Mesendoderm (in vitro differentiated cells): ENCODE measurements around the gene STAB2.

Experiments
- DNase-seq: peaks from one replicate; pipeline ENCODE4 v3.0.0; 2013
- H2AK5ac ChIP-seq: 2 replicates; pipeline ENCODE4 v1.6.1; 2013; ENCODE audit warnings: low read length, inconsistent platforms
- H2BK120ac ChIP-seq: 2 replicates; pipeline ENCODE4 v1.6.1; 2013; ENCODE audit warnings: low read depth, mild to moderate bottlenecking, low read length, moderate library complexity, mixed read lengths
- H2BK15ac ChIP-seq: replicated peaks from 2 replicates; pipeline ENCODE4 v1.6.1; 2013; ENCODE audit warnings: low read depth, mild to moderate bottlenecking, moderate library complexity
- H2BK5ac ChIP-seq: 2 replicates; pipeline ENCODE4 v1.6.1; 2013; ENCODE audit warnings: low read length, inconsistent platforms
- H3K18ac ChIP-seq: 2 replicates; pipeline ENCODE4 v1.6.1; 2013; ENCODE audit warnings: mild to moderate bottlenecking, low read length, mixed read lengths
- H3K23ac ChIP-seq: one replicate; pipeline ENCODE4 v1.6.1; 2013; ENCODE audit warnings: low read length
- H3K27ac ChIP-seq: 2 replicates; pipeline ENCODE4 v1.5.1; 2013; ENCODE audit warnings: low read depth, mild to moderate bottlenecking, inconsistent platforms, low read length, moderate library complexity
- H3K27me3 ChIP-seq: 2 replicates; pipeline ENCODE4 v1.6.1; 2013; ENCODE audit warnings: low read length, control low read depth, mild to moderate bottlenecking, inconsistent platforms; ENCODE audit not compliant: insufficient read depth, poor library complexity
- H3K36me3 ChIP-seq: 2 replicates; pipeline ENCODE4 v1.6.1; 2013; ENCODE audit warnings: low read length, inconsistent platforms; ENCODE audit not compliant: control insufficient read depth, insufficient read depth
- H3K4ac ChIP-seq: one replicate; pipeline ENCODE4 v1.6.1; 2013; ENCODE audit warnings: low read depth, mild to moderate bottlenecking, low read length, moderate library complexity
- H3K4me1 ChIP-seq: 2 replicates; pipeline ENCODE4 v1.6.1; 2013; ENCODE audit warnings: low read depth, low read length, inconsistent platforms; ENCODE audit not compliant: control insufficient read depth
- H3K4me2 ChIP-seq: 2 replicates; pipeline ENCODE4 v1.6.1; 2013; ENCODE audit warnings: low read length
- H3K4me3 ChIP-seq: 2 replicates; pipeline ENCODE4 v1.5.1; 2013; ENCODE audit warnings: mild to moderate bottlenecking, low read length
- H3K56ac ChIP-seq: one replicate; pipeline ENCODE4 v1.6.1; 2013; ENCODE audit warnings: low read length
- H3K79me1 ChIP-seq: 2 replicates; pipeline ENCODE4 v1.6.1; 2013; ENCODE audit warnings: low read length, inconsistent platforms
- H3K79me2 ChIP-seq: 2 replicates; pipeline ENCODE4 v1.6.1; 2013; ENCODE audit warnings: mild to moderate bottlenecking, low read length; ENCODE audit not compliant: control insufficient read depth, insufficient read depth
- H3K9ac ChIP-seq: 2 replicates; pipeline ENCODE4 v1.6.1; 2013; ENCODE audit warnings: low read length, inconsistent platforms
- H4K5ac ChIP-seq: one replicate; pipeline ENCODE4 v1.6.1; 2013; ENCODE audit warnings: low read length
- H4K8ac ChIP-seq: one replicate; pipeline ENCODE4 v1.6.1; 2013; ENCODE audit warnings: low read depth, mild to moderate bottlenecking, control low read depth, low read length, moderate library complexity
- WGBS: extraction: QIAGEN DNeasy Blood & Tissue Kit; methylation state at CpG from one replicate; pipeline ENCODE4 v1.1.7; 2013; ENCODE audit warnings: low lambda C conversion rate, missing lambda C conversion rate; ENCODE audit not compliant: insufficient coverage; ENCODE audit errors: extremely low coverage; 5-methylcytosine and 5-hydroxymethylcytosine counted together

Gene STAB2

DNA sequence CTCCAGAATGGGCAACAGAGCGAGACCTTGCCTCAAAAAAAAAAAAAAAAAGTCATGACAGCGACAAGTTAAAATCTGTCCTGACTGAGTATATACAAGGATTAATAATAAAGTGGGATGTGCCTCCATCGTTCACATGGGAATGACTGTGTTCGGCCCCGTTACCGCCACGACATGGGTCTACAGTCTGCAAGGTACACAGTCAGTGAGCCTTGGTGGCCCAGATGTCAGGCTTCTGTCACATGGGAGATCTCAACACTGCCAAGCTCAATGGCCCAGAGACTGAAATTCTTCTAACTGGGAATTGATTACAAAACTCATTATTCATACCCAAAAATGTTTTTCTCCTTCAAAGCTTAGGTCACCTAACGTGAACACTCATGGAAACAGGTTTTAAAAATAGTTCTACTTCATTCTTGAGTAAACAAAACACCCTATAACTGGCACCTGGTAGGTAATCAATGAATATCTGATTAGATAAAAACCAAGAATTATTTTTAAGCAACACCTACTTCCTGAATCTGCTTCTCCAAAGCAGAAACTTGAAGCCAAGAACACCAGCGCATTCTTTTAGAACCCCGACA is 188.0 kb downstream of the STAB2 start:
- H3K4me3 ChIP-seq: no peak overlapping the region
- no peak overlapping the region for H2AK5ac ChIP-seq
- H2BK15ac ChIP-seq: no peak overlapping the region
- no peak overlapping the region for H3K56ac ChIP-seq
- DNase-seq: no peak
- H3K4me1 ChIP-seq: no peaks in the 10 kb centered on the region
- H4K5ac ChIP-seq: no peak overlapping the region
- H3K79me1 ChIP-seq: no peaks in the 10 kb centered on the region
- H3K36me3 ChIP-seq: peaks cover 6% of the 10 kb centered on the region
- no peak overlapping the region for H2BK120ac ChIP-seq
- no peak overlapping the region for H3K9ac ChIP-seq
- H3K79me2 ChIP-seq: no peaks in the 10 kb centered on the region
- no CpG with 5 or more reads among the region's 10 CpGs for WGBS
- H4K8ac ChIP-seq: no peak overlapping the region
- H2BK5ac ChIP-seq: no peak overlapping the region
- no peak overlapping the region for H3K18ac ChIP-seq
- no peak overlapping the region for H3K4me2 ChIP-seq
- no peaks in the 10 kb centered on the region for H3K27me3 ChIP-seq
- H3K23ac ChIP-seq: no peak overlapping the region
- H3K27ac ChIP-seq: no peak overlapping the region
- no peak overlapping the region for H3K4ac ChIP-seq

DNA sequence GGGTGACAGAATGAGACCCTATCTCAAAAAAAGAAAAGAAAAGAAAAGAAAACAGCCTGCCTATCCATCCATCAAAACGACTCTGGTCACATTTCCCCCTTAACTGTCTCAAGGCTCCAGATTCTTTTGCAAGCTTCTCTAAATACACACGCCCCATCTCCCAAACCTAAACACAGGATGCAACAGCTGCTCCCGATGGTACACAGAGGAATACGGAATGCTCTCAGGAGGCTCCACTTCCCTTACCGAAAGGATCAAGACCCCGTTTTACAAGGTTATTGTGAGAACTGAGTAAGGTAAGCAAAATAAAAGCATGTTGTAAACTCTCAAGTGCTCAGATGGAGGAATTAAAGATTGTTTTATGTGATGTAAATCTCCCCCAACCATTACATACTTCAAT is 191.7 kb downstream of the STAB2 start:
- H3K9ac ChIP-seq: no peak overlapping the region
- H3K36me3 ChIP-seq: peaks cover 6% of the 10 kb centered on the region

DNA sequence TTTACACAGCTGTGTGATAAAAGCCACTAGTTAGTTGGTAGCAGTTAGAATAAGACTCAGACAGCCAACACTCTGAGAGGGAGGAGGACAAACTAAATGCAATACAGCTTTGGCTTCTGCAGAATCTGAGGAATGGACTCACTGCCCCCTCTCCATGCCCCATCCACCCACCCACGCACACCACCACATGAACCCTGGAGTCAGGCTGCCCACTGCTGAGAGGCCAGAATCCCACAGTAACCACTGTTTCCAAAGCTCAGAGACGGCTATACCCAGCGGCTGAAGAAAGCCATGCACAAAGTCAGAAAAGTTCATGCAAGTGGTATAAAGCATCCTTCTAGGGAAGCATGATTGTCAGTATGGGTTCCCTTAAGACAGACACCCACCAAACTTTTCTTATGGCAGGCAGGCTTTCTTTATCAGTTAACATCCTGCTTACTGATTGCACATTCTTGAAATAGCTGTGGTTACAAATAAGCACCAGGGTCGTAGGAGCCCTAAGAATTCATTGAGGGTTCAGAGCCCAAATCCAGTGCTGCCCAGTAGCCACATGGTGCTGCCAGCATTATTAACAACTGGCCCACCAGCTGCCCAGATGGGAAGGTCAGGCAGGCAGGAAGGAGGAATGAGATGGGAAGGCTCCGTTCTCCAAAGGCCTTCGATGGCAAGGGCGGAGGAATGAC is 192.5 kb downstream of the STAB2 start:
- no peak overlapping the region for H3K9ac ChIP-seq
- H3K18ac ChIP-seq: no peak overlapping the region
- no peak overlapping the region for H3K27ac ChIP-seq
- no peak overlapping the region for H2AK5ac ChIP-seq
- no peak overlapping the region for H4K8ac ChIP-seq
- no peak overlapping the region for H2BK5ac ChIP-seq
- H3K4ac ChIP-seq: no peak overlapping the region
- H3K4me2 ChIP-seq: no peak overlapping the region
- H3K36me3 ChIP-seq: peaks cover 10% of the 10 kb centered on the region
- no peak overlapping the region for H3K56ac ChIP-seq
- peak; percentile 79 for DNase-seq
- H3K27me3 ChIP-seq: no peaks in the 10 kb centered on the region
- H3K4me1 ChIP-seq: no peaks in the 10 kb centered on the region
- no peak overlapping the region for H2BK120ac ChIP-seq
- no peak overlapping the region for H2BK15ac ChIP-seq
- WGBS: no CpG with 5 or more reads among the region's 7 CpGs
- H3K79me2 ChIP-seq: no peaks in the 10 kb centered on the region
- no peaks in the 10 kb centered on the region for H3K79me1 ChIP-seq
- H4K5ac ChIP-seq: no peak overlapping the region
- no peak overlapping the region for H3K23ac ChIP-seq
- no peak overlapping the region for H3K4me3 ChIP-seq

More for the DNA sequence above, 191.7 kb downstream of the STAB2 start:
- H3K18ac ChIP-seq: no peak overlapping the region
- no peak overlapping the region for H2BK120ac ChIP-seq
- DNase-seq: no peak
- H3K4me3 ChIP-seq: no peak overlapping the region
- H3K56ac ChIP-seq: no peak overlapping the region
- H2AK5ac ChIP-seq: no peak overlapping the region
- H3K4me2 ChIP-seq: no peak overlapping the region
- no peaks in the 10 kb centered on the region for H3K4me1 ChIP-seq
- no peaks in the 10 kb centered on the region for H3K27me3 ChIP-seq
- WGBS: no CpG with 5 or more reads among the region's 6 CpGs
- no peak overlapping the region for H2BK5ac ChIP-seq
- H3K79me1 ChIP-seq: no peaks in the 10 kb centered on the region
- no peak overlapping the region for H3K27ac ChIP-seq
- no peak overlapping the region for H4K8ac ChIP-seq
- no peaks in the 10 kb centered on the region for H3K79me2 ChIP-seq
- H2BK15ac ChIP-seq: no peak overlapping the region
- H4K5ac ChIP-seq: no peak overlapping the region
- H3K23ac ChIP-seq: no peak overlapping the region
- H3K4ac ChIP-seq: no peak overlapping the region

DNA sequence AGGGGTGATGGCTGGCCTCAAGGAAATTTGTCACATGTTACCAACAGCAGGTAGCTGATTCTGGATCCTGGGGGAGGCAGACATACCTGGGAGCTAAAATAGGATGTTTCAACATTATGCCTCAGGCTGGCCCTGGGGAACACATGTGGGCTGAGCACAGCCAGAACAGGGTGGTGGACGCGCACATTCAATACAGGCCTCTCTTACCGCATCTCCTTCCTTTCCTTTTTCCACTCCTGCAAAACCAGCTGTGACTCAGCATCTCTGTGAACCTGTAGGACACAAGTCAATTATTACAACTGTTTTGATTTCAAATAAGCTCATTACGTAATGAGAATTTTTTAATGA is 193.0 kb downstream of the STAB2 start:
- Histone ChIP-seq H3K9ac (no peak overlapping the region), H3K4me2 (no peak overlapping the region), H3K23ac (no peak overlapping the region), H2AK5ac (no peak overlapping the region), H3K4me3 (no peak overlapping the region), H3K79me2 (no peaks in the 10 kb centered on the region), H3K56ac (no peak overlapping the region), H2BK120ac (no peak overlapping the region), H3K36me3 (peaks cover 10% of the 10 kb centered on the region), H2BK15ac (no peak overlapping the region), H3K79me1 (no peaks in the 10 kb centered on the region), H3K4me1 (no peaks in the 10 kb centered on the region), H3K4ac (no peak overlapping the region), H3K18ac (no peak overlapping the region), H3K27me3 (no peaks in the 10 kb centered on the region), H4K5ac (no peak overlapping the region), H3K27ac (no peak overlapping the region), H4K8ac (no peak overlapping the region), H2BK5ac (no peak overlapping the region)
- no CpG with 5 or more reads among the region's 4 CpGs for WGBS
- no peak for DNase-seq

DNA sequence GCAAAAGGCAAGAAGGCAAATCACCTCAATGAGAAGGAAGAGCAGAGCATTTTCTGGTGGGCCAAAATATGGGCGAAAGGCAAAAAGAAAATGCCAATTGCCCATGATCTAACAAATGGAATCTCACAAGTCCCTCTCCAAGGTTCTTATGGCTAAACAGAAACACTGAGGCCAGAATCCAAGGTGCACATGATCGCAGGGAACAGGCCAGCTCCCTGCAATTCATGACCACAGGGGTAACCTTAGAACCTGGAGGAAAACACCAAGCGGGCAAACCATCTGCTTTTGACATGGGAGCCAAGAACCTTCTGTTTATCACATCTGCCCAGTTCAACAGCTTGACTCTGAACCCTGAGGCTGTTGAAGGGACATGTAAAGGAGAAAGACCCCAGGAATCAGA is 193.9 kb downstream of the STAB2 start:
- Histone ChIP-seq H4K5ac (no peak overlapping the region), H3K4me3 (no peak overlapping the region), H3K79me1 (no peaks in the 10 kb centered on the region), H3K79me2 (no peaks in the 10 kb centered on the region), H3K4ac (no peak overlapping the region), H3K9ac (no peak overlapping the region), H2BK5ac (no peak overlapping the region), H2BK15ac (no peak overlapping the region), H4K8ac (no peak overlapping the region), H3K4me1 (no peaks in the 10 kb centered on the region), H3K4me2 (no peak overlapping the region), H3K18ac (no peak overlapping the region), H3K27me3 (no peaks in the 10 kb centered on the region), H3K23ac (no peak overlapping the region), H3K36me3 (peaks cover 10% of the 10 kb centered on the region), H2AK5ac (no peak overlapping the region), H2BK120ac (no peak overlapping the region), H3K27ac (no peak overlapping the region), H3K56ac (no peak overlapping the region)
- WGBS: no CpG with 5 or more reads among the region's 3 CpGs
- DNase-seq: no peak

DNA sequence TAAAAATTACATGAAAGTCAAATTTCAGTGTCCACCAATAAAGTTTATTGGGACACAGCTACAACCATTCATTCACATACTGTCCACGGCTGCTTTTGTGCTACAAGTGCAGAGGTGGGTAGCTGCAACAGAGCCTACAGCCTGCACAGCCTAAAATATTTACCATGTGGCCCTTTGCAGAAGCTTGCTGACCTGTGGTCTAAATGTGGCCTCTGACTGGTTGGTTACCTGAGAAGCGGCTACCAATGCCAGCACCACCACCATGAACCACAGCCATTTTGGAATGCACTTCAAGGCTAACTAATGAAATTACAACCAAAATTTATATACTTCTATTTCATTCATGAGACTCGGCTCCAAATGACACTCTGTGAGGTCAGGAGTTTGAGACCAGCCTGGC is 195.3 kb downstream of the STAB2 start:
- Histone ChIP-seq H3K27ac (no peak overlapping the region), H2BK120ac (no peak overlapping the region), H3K23ac (no peak overlapping the region), H3K4me3 (no peak overlapping the region), H3K18ac (no peak overlapping the region), H3K56ac (no peak overlapping the region), H3K79me2 (no peaks in the 10 kb centered on the region), H2BK5ac (no peak overlapping the region), H3K4me1 (no peaks in the 10 kb centered on the region), H3K4ac (no peak overlapping the region), H3K79me1 (no peaks in the 10 kb centered on the region), H3K4me2 (no peak overlapping the region), H4K8ac (no peak overlapping the region), H2AK5ac (no peak overlapping the region), H3K36me3 (peaks cover 9% of the 10 kb centered on the region), H3K27me3 (no peaks in the 10 kb centered on the region), H2BK15ac (no peak overlapping the region), H4K5ac (no peak overlapping the region), H3K9ac (no peak overlapping the region)
- no peak for DNase-seq
- no CpG with 5 or more reads among the region's 3 CpGs for WGBS
